ENCODE data around the gene ENOX1.

Gene ENOX1

DNA sequence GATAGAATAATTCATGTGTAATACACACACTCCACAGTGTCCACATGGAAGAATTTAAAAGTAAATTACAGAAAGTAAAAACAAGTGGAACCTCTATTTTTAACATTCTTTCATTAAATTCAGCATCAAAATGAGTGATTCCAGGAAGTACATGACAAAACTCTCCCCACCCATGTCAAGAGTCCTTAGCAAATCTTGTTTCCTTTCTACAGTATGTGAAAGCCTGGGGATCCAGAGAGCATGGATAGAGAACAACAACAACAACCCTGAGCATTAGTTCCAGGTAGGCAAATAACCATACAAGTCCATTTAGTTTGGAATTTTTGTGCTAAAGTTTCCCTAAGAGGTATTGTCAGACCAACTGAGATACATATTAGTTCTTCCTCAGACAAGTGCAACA, 267.9 kb downstream of the ENOX1 start:
- no peak overlapping the region for H3K4me3 ChIP-seq (ENCODE audit: control insufficient read depth in 1 of 7, extremely low read depth in 1 of 7, insufficient read depth in 4 of 7, low read depth in 2 of 7, low read length in 6 of 7)
- H3K4me1 ChIP-seq (ENCODE audit: control extremely low read depth in 1 of 4, control insufficient read depth in 4 of 4, insufficient read depth in 4 of 4, low read length in 3 of 4): peaks cover 0 to 2% (median 0%) of the 10 kb centered on the region in 4 experiments
- no peak for DNase-seq
- ChIA-PET POLR2A (no interaction called here), CTCF (no interaction called here)
- no peaks in the 10 kb centered on the region for H3K27me3 ChIP-seq (replicated peaks in 2 of 5; ENCODE audit: control insufficient read depth in 4 of 5, insufficient read depth in 5 of 5, low read length in 4 of 5)
- H3K36me3 ChIP-seq (ENCODE audit: control insufficient read depth in 4 of 4, insufficient read depth in 4 of 4, low read length in 3 of 4): no peaks in the 10 kb centered on the region
- no peaks in the 10 kb centered on the region for H3K9me3 ChIP-seq (ENCODE audit: control extremely low read depth in 1 of 5, control insufficient read depth in 4 of 5, insufficient read depth in 2 of 5, low read depth in 1 of 5, low read length in 4 of 5)
- no peak overlapping the region for H3K27ac ChIP-seq (ENCODE audit: insufficient read depth in 1 of 2, low read depth in 1 of 2, low read length in 2 of 2, poor library complexity in 1 of 2, severe bottlenecking in 2 of 2)

DNA sequence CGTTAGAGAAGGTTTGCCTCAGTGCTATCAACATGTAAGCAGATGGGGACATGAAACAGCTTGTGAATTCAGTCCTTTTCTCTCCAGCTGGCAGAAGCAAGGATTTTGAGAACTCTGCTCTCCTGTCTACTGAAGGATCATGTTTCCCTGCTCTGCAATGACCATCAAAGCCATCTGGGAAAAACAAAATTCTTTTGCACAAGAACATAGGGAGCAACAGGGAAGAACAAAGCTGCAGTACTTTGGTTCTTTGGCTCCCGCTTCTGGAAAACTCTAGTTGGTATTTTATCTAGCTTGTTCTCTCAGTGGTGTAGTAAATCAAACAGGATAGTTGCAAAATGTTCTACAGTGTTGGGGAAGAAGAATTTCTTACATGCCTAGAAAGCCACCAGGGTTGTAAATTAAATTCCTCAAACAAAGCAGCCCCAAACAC, 270.4 kb downstream of the ENOX1 start:
- H3K9me3 ChIP-seq (ENCODE audit: control extremely low read depth in 1 of 5, control insufficient read depth in 4 of 5, insufficient read depth in 2 of 5, low read depth in 1 of 5, low read length in 4 of 5): no peaks in the 10 kb centered on the region
- ChIA-PET CTCF (no interaction called here), POLR2A (no interaction called here)
- no peak overlapping the region for H3K27ac ChIP-seq (ENCODE audit: insufficient read depth in 1 of 2, low read depth in 1 of 2, low read length in 2 of 2, poor library complexity in 1 of 2, severe bottlenecking in 2 of 2)
- peak in 1 of 3 donors; percentile 13 for DNase-seq
- H3K4me3 ChIP-seq (ENCODE audit: control insufficient read depth in 1 of 7, extremely low read depth in 1 of 7, insufficient read depth in 4 of 7, low read depth in 2 of 7, low read length in 6 of 7): no peak overlapping the region
- H3K4me1 ChIP-seq (ENCODE audit: control extremely low read depth in 1 of 4, control insufficient read depth in 4 of 4, insufficient read depth in 4 of 4, low read length in 3 of 4): peaks cover 0 to 2% (median 0%) of the 10 kb centered on the region in 4 experiments
- H3K36me3 ChIP-seq (ENCODE audit: control insufficient read depth in 4 of 4, insufficient read depth in 4 of 4, low read length in 3 of 4): no peaks in the 10 kb centered on the region
- H3K27me3 ChIP-seq (replicated peaks in 2 of 5; ENCODE audit: control insufficient read depth in 4 of 5, insufficient read depth in 5 of 5, low read length in 4 of 5): no peaks in the 10 kb centered on the region
- WGBS (ENCODE audit: insufficient coverage): 79% methylated on average over 2 of the region's 2 CpGs

DNA sequence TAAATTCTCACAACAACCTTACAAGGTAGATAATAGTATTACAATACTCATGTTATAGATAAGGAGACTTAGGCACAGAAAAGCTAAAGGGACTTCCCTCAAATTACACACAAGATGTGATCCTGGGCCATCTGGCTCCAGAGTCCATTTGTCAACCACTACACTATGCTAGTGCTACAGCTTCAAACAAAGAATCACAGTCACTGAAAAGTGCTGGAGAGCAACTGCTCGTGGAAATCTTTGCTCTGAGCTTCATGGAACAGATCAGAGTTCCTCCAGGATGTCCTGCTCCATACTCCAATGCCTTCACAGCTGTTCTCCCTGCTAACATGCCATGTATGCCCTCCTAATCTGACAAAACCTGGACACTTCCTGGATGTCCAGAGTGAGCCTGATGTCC, 271.2 kb downstream of the ENOX1 start:
- Histone ChIP-seq H3K27ac (ENCODE audit: insufficient read depth in 1 of 2, low read depth in 1 of 2, low read length in 2 of 2, poor library complexity in 1 of 2, severe bottlenecking in 2 of 2) (no peak overlapping the region), H3K4me1 (ENCODE audit: control extremely low read depth in 1 of 4, control insufficient read depth in 4 of 4, insufficient read depth in 4 of 4, low read length in 3 of 4) (peaks cover 0 to 2% (median 0%) of the 10 kb centered on the region in 4 experiments), H3K36me3 (ENCODE audit: control insufficient read depth in 4 of 4, insufficient read depth in 4 of 4, low read length in 3 of 4) (no peaks in the 10 kb centered on the region), H3K27me3 (replicated peaks in 2 of 5; ENCODE audit: control insufficient read depth in 4 of 5, insufficient read depth in 5 of 5, low read length in 4 of 5) (no peaks in the 10 kb centered on the region), H3K9me3 (ENCODE audit: control extremely low read depth in 1 of 5, control insufficient read depth in 4 of 5, insufficient read depth in 2 of 5, low read depth in 1 of 5, low read length in 4 of 5) (no peaks in the 10 kb centered on the region), H3K4me3 (ENCODE audit: control insufficient read depth in 1 of 7, extremely low read depth in 1 of 7, insufficient read depth in 4 of 7, low read depth in 2 of 7, low read length in 6 of 7) (no peak overlapping the region)
- ChIA-PET CTCF (no interaction called here), POLR2A (no interaction called here)
- WGBS (ENCODE audit: insufficient coverage): 100% methylated on average over 1 of the region's 1 CpG
- DNase-seq: no peak

DNA sequence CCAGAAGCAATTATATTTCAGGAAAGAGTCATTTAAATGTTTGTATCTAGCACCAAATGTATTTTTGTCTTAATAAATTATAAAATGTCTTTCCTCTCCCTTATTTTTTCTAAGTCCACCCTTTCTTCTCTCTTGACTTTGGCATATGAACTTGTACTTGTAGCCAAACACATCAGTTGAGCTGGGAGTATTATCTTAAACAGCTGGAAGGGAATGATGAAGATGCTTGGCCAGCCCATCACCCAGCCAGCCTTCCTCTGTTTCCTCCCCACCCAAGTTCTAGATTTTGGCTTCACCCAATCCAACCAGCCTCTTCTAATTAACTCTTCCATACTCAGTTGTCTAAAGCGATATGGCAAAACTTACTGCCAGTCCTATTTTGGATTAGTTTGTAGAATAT, 272.5 kb downstream of the ENOX1 start:
- Histone ChIP-seq H3K4me1 (ENCODE audit: control extremely low read depth in 1 of 4, control insufficient read depth in 4 of 4, insufficient read depth in 4 of 4, low read length in 3 of 4) (peaks cover 0 to 2% (median 0%) of the 10 kb centered on the region in 4 experiments), H3K27ac (ENCODE audit: insufficient read depth in 1 of 2, low read depth in 1 of 2, low read length in 2 of 2, poor library complexity in 1 of 2, severe bottlenecking in 2 of 2) (no peak overlapping the region), H3K36me3 (ENCODE audit: control insufficient read depth in 4 of 4, insufficient read depth in 4 of 4, low read length in 3 of 4) (no peaks in the 10 kb centered on the region), H3K4me3 (ENCODE audit: control insufficient read depth in 1 of 7, extremely low read depth in 1 of 7, insufficient read depth in 4 of 7, low read depth in 2 of 7, low read length in 6 of 7) (no peak overlapping the region), H3K27me3 (replicated peaks in 2 of 5; ENCODE audit: control insufficient read depth in 4 of 5, insufficient read depth in 5 of 5, low read length in 4 of 5) (no peaks in the 10 kb centered on the region), H3K9me3 (ENCODE audit: control extremely low read depth in 1 of 5, control insufficient read depth in 4 of 5, insufficient read depth in 2 of 5, low read depth in 1 of 5, low read length in 4 of 5) (no peaks in the 10 kb centered on the region)
- ChIA-PET POLR2A (no interaction called here), CTCF (interaction anchor here (0.6 kb wide), 2 partner anchors 213 to 633 kb away, joined by 3 read pairs; no protein-coding TSS in a partner anchor)
- whole genome bisulfite sequencing (ENCODE audit: insufficient coverage): no CpG with 5 or more reads among the region's 1 CpG
- no peak for DNase-seq

DNA sequence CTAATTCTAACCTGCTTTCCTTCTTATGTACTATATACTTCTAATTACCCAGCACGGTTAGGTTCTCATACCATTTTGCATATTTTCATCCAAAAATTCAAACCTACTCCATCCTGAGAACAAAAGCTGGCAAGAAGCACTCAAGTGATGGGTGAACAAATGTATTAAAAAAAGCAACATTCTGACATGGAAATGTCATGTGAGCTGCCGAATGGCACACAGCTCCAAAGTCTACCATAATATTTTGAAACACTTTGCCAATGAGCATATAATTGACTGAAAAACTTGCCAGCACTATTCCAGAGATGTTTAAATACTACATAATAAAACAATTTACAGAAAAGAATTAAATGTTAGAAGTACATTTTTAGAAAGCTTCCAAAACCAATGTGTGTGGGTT, 274.6 kb downstream of the ENOX1 start:
- no peak for DNase-seq
- no peak overlapping the region for H3K27ac ChIP-seq (ENCODE audit: insufficient read depth in 1 of 2, low read depth in 1 of 2, low read length in 2 of 2, poor library complexity in 1 of 2, severe bottlenecking in 2 of 2)
- no peaks in the 10 kb centered on the region for H3K36me3 ChIP-seq (ENCODE audit: control insufficient read depth in 4 of 4, insufficient read depth in 4 of 4, low read length in 3 of 4)
- CTCF ChIA-PET: interaction anchor here (0.6 kb wide), 1 partner anchor 275 kb away, joined by 4 read pairs; no protein-coding TSS in a partner anchor
- WGBS (ENCODE audit: insufficient coverage): 100% methylated on average over 2 of the region's 2 CpGs
- H3K9me3 ChIP-seq (ENCODE audit: control extremely low read depth in 1 of 5, control insufficient read depth in 4 of 5, insufficient read depth in 2 of 5, low read depth in 1 of 5, low read length in 4 of 5): no peaks in the 10 kb centered on the region
- H3K4me1 ChIP-seq (ENCODE audit: control extremely low read depth in 1 of 4, control insufficient read depth in 4 of 4, insufficient read depth in 4 of 4, low read length in 3 of 4): peaks cover 0 to 2% (median 0%) of the 10 kb centered on the region in 4 experiments
- H3K27me3 ChIP-seq (replicated peaks in 2 of 5; ENCODE audit: control insufficient read depth in 4 of 5, insufficient read depth in 5 of 5, low read length in 4 of 5): no peaks in the 10 kb centered on the region
- POLR2A ChIA-PET: interaction anchor here (0.6 kb wide), 1 partner anchor 162 kb away, joined by 3 read pairs; no protein-coding TSS in a partner anchor
- no peak overlapping the region for H3K4me3 ChIP-seq (ENCODE audit: control insufficient read depth in 1 of 7, extremely low read depth in 1 of 7, insufficient read depth in 4 of 7, low read depth in 2 of 7, low read length in 6 of 7)

DNA sequence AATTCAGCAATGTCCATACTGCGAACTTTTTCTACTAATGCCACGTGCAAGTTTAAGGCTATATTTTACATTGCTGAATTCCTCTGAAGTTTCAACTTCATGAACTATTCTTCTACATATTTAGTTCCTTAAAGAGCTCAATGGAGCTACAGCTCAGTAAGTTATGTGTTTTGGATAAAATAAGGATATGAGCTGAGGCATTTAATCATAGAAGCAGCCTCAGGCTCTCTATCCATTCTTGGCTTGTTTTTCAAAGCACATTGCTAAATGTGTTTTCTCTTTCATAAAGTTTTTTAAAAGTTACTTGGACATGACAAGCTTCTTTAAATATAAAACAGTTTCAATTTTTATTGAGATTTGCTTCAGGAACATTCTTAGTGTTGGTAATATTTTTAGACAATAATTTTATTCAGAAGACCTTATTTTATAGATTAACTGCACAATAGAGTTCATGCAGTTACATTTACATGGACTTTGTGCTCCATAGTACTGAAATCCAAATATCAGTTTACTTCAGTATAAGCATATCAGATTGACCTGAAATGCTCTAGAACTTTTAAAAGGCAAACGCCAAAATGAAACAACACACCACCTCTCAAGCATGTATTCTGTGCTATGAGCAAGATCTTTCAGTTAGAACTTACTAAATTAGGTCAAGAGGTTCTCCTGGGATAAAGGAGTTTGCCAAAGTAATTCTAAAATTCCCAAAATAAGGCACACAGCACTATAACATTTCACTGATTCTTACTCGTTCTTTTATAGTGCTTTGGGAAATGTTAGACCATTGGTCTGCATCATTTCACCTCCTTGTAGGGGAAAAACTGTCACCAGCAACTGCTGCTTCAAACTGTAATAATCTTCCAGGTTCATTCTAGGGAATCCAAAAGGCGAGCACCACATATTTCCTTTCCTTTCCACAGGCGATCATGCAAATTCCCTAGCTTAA, 275.5 kb downstream of the ENOX1 start:
- 96% methylated on average over 3 of the region's 6 CpGs for WGBS (ENCODE audit: insufficient coverage)
- Histone ChIP-seq H3K4me1 (ENCODE audit: control extremely low read depth in 1 of 4, control insufficient read depth in 4 of 4, insufficient read depth in 4 of 4, low read length in 3 of 4) (peaks cover 0 to under 1% (median 0%) of the 10 kb centered on the region in 4 experiments), H3K36me3 (ENCODE audit: control insufficient read depth in 4 of 4, insufficient read depth in 4 of 4, low read length in 3 of 4) (no peaks in the 10 kb centered on the region), H3K27ac (ENCODE audit: insufficient read depth in 1 of 2, low read depth in 1 of 2, low read length in 2 of 2, poor library complexity in 1 of 2, severe bottlenecking in 2 of 2) (no peak overlapping the region), H3K9me3 (ENCODE audit: control extremely low read depth in 1 of 5, control insufficient read depth in 4 of 5, insufficient read depth in 2 of 5, low read depth in 1 of 5, low read length in 4 of 5) (no peaks in the 10 kb centered on the region), H3K4me3 (ENCODE audit: control insufficient read depth in 1 of 7, extremely low read depth in 1 of 7, insufficient read depth in 4 of 7, low read depth in 2 of 7, low read length in 6 of 7) (no peak overlapping the region), H3K27me3 (replicated peaks in 2 of 5; ENCODE audit: control insufficient read depth in 4 of 5, insufficient read depth in 5 of 5, low read length in 4 of 5) (no peaks in the 10 kb centered on the region)
- DNase-seq: no peak
- CTCF ChIA-PET: no interaction called here
- POLR2A ChIA-PET: interaction anchor here (0.6 kb wide), 1 partner anchor 26 kb away, joined by 3 read pairs; no protein-coding TSS in a partner anchor

DNA sequence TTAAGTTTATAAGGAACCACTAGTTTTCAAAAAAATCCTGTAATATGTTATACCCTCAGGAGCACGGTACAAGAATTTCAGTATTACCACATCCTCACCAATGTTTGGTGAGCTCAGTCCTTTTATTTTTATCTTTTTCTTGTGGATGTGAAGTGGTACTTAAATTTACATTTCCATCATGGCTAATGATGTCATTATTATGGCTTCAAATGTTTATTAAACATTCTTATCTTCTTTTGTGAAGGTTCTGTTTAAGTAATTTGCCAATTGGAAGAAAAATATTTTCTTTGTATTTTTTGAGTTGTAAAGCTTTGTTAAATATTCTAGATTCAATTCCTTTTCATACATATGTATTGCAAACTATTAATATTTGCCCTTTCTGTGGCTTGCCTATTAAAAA, 291.0 kb downstream of the ENOX1 start:
- Histone ChIP-seq H3K27me3 (replicated peaks in 2 of 5; ENCODE audit: control insufficient read depth in 4 of 5, insufficient read depth in 5 of 5, low read length in 4 of 5) (peaks cover 0 to 7% (median 0%) of the 10 kb centered on the region in 5 experiments), H3K36me3 (ENCODE audit: control insufficient read depth in 4 of 4, insufficient read depth in 4 of 4, low read length in 3 of 4) (no peaks in the 10 kb centered on the region), H3K27ac (ENCODE audit: insufficient read depth in 1 of 2, low read depth in 1 of 2, low read length in 2 of 2, poor library complexity in 1 of 2, severe bottlenecking in 2 of 2) (no peak overlapping the region), H3K9me3 (ENCODE audit: control extremely low read depth in 1 of 5, control insufficient read depth in 4 of 5, insufficient read depth in 2 of 5, low read depth in 1 of 5, low read length in 4 of 5) (peaks cover 0 to 10% (median 0%) of the 10 kb centered on the region in 5 experiments), H3K4me1 (ENCODE audit: control extremely low read depth in 1 of 4, control insufficient read depth in 4 of 4, insufficient read depth in 4 of 4, low read length in 3 of 4) (peaks cover 0 to 2% (median 0%) of the 10 kb centered on the region in 4 experiments), H3K4me3 (ENCODE audit: control insufficient read depth in 1 of 7, extremely low read depth in 1 of 7, insufficient read depth in 4 of 7, low read depth in 2 of 7, low read length in 6 of 7) (peak overlapping the region in 1 of 7 experiments; percentile 30)
- no peak for DNase-seq
- ChIA-PET CTCF (no interaction called here), POLR2A (no interaction called here)
- WGBS (ENCODE audit: insufficient coverage): no CpG with 5 or more reads among the region's 1 CpG
